GM12873 (cell line): ENCODE measurements around the gene TCP11.

ENCODE experiments used
- TF ChIP-seq, protein P1 (sequence below): IDR thresholded peaks from 2 replicates; pipeline ENCODE4 v1.5.1; 2012; ENCODE audit warnings: low read depth, mild to moderate bottlenecking, moderate library complexity, low read length, control low read depth; ENCODE audit not compliant: insufficient read depth; ENCODE audit errors: missing control alignments

Gene TCP11

DNA sequence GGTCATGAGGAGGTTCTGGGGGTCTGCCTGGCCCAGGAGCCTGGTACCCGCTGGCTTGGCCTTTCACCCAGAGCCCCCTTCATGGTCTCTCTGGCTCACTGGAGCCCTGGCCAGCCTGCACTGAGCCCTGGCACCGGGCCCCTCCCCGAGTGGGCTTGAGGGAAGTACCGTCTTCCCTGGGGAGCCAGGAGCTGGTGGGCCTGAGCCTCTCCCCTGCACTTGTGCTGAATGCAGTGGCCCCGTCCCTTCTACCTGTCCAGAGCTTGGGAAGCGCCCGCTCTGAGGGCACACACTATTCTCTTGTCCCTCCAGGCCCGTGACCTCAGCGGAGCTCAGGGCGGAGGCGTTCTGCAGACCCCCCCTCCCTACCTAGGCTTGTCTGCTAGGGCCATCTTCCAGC, 62.2 kb downstream of the TCP11 start:
- TF ChIP-seq, protein P1, sequence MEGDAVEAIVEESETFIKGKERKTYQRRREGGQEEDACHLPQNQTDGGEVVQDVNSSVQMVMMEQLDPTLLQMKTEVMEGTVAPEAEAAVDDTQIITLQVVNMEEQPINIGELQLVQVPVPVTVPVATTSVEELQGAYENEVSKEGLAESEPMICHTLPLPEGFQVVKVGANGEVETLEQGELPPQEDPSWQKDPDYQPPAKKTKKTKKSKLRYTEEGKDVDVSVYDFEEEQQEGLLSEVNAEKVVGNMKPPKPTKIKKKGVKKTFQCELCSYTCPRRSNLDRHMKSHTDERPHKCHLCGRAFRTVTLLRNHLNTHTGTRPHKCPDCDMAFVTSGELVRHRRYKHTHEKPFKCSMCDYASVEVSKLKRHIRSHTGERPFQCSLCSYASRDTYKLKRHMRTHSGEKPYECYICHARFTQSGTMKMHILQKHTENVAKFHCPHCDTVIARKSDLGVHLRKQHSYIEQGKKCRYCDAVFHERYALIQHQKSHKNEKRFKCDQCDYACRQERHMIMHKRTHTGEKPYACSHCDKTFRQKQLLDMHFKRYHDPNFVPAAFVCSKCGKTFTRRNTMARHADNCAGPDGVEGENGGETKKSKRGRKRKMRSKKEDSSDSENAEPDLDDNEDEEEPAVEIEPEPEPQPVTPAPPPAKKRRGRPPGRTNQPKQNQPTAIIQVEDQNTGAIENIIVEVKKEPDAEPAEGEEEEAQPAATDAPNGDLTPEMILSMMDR: no peak

DNA sequence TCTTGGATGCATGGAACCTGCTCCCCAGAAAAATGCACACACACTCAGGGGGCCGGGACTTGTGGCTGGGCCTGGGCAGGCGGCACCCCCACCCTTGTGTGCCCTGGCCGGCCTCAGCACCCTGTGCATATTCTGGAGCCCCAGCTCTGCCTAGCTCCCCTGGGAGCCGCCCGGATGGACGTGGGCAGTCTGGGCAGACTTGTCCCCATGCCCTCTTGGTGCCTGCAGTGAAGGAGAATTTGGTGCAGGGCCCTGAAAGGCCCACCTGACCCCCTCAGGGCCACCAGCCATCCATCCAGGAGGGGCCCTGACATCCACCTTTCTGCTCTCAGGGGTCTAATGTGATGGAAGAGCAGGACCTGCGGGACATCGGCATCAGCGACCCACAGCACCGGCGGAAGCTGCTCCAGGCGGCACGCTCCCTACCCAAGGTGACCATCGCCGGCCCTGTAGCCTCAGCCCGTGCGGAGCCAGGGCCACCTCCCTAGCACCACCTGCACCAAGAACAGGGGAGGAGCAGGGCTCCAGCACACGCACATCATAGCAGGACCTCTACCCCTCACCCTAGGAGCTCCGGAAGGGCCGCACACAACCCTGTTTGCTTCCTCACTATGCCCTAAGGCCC, 62.8 kb downstream of the TCP11 start:
- TF ChIP-seq, protein P1: no peak

DNA sequence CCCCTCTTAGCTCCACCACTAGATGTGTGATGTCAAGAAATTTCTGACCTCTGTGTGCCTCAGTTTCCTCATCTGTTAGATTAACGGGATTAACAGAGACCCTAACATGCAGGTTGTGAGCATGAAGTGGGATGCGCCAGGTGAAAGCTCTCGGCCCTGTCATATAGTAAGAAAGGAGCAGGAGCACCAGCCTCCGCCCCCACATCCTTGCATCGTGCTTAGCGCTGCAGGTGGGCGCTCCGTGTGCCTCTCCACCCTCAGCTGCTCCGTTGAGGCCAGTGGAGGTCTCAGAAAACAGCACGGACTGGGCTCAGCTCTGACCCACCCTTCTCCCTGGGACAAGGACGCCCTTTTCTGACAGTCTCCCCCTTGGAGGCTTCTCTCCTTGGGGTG, 63.4 kb downstream of the TCP11 start:
- TF ChIP-seq, protein P1: no peak

DNA sequence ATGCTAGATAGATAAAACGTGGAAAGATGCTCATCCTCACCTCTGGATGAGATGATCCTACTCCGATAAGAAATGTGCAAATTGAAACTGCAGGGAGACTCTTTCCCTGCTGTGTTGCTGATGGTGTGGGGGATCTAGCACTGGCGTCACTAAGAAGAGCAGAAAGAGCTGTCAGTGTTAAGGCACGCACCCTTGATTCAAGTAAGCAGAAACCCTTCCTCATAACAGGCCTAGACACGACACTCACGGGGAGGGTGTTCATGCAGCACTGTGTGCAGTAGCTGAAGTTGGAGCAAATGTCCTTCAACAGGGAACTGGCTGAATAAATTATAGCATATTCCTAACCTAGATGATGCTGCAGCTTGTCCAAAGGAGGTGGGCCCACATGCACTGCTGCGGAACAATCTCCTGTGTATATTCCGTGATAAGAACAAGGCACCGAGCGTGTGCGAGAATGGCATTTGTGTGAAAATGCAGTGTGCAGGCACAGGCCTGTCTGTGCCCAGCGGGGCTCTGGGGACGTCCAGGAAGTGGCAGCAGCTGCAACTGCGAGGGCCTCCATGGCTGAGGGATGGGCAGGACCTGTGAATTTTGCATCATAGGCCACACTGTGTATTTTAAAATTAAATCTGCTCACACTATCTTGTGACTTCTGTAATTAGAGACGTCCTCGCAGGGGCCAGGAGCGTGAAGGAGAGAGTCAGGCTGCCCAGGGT, 64.0 kb downstream of the TCP11 start:
- TF ChIP-seq, protein P1: no peak

DNA sequence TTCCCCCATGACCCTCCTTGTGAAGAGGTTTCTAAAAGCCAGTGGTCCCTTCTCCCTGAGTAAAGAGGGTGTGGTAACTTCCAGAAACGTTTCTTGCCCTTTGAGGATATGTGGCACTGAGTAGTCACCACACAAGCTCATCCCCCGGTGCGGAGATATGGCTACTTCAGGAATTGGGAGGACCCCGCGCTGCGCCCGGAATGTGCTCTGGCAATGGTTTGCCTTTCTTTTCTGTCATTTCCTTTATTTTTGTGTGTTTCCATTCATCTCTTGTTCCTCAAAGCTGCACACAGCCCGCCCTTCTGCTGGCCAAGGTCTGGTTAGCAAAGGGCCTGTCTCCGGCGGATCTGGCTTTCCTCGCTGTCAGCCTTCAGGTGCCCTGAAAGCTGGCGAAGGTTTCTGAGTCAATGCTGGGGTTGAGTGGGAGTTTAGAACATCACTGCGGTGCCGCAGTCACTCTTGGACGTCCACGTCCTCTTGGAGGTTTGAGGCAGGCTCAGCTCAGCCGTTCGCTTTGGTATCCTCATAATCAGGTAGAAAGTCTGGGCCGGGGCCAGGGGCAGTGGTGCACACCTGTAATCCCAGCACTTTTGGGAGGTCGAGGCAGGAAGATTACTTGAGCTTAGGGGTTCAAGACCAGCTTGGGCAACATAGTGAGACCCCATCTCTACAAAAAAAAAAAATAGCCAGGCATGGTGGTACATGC, 67.2 kb downstream of the TCP11 start:
- TF ChIP-seq, protein P1: no peak

DNA sequence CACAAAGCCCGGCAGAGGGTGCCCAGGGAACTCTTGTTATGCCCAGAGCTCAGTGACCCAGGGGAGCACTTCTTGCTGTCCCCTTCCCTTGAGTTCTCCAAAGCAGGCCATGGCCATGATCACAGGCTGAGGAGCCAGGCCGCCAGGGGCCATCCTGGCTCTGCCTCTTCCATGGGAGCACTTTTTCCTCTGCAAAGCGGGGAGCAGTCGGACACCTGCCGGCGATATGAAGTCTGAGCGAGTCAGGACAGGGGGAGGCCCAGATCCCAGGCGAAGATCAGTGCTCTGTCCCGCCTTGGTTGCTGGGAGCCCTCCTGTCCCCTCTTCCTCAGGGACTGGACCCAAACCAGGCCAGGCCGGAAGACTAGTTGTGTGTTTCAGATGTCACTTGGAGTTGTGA, 67.9 kb downstream of the TCP11 start:
- TF ChIP-seq, protein P1: no peak

DNA sequence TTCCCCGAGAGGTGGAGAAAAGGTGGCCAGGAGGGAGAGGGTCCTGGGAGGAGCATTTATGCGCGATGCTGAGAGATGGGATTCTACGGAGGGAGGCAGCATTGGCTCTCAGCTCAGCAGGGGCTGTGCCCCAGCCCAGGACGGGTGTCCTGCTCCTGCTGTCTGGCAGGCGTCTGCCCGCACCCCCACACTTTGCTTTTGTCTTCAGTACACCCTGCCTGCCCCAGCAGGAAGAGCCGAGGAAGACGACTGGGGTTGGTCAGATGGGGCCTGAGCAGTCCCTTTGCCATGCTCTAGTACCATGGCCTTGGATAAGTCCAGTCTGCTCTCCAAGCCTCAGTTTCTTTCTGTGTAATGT, 68.5 kb downstream of the TCP11 start:
- TF ChIP-seq, protein P1: no peak
